Glomerular visceral epithelial cell (primary cell): ENCODE data around the gene LBHD2.

Experiments
- DNase-seq: peaks from one replicate; pipeline ENCODE4 v3.0.0-alpha.2; 2016; ENCODE audit errors: extremely low spot score

Gene LBHD2

GRCh38 chr14:103132381-103133209 lies 48.6 kb downstream of the LBHD2 start:
- DNase-seq = no peak

GRCh38 chr14:103133210-103134140 lies 49.5 kb downstream of the LBHD2 start:
- no peak for DNase-seq

GRCh38 chr14:103134405-103134804 lies 50.4 kb downstream of the LBHD2 start:
- no peak for DNase-seq

GRCh38 chr14:103134919-103135318 lies 50.9 kb downstream of the LBHD2 start:
- no peak for DNase-seq

- DNase-seq = no peak
Measured at GRCh38 chr14:103135333-103136260, 51.6 kb downstream of the LBHD2 start.

- peak; percentile 74 for DNase-seq
Measured at GRCh38 chr14:103136388-103137271, 52.6 kb downstream of the LBHD2 start.

- no peak for DNase-seq
Measured at GRCh38 chr14:103137689-103138300, 53.8 kb downstream of the LBHD2 start.

- no peak for DNase-seq
Measured at GRCh38 chr14:103138301-103139131, 54.5 kb downstream of the LBHD2 start.

GRCh38 chr14:103139132-103140025 lies 55.4 kb downstream of the LBHD2 start:
- DNase-seq = no peak
